MCF 10A (cell line): ENCODE results near the gene RGS2. TPM values are rescaled to one million over a fixed set of nuclear protein-coding genes. Genes with fewer than 3 reads are reported as not detected.

Source experiments
- BruUV-seq: library from RNA; stranded (reverse); fragments of 400-500 nt; replicated peaks from 2 replicates; lab custom pipeline; 2021; lab: Mats Ljungman, UMichigan
- CTCF ChIA-PET: fragments of 300-600 bp; sonication (Branson Sonifier 250); formaldehyde crosslinking; extraction: SDS; loops from one replicate; lab custom pipeline; 2021; ENCODE audit warnings: antibody characterized with exemption, inconsistent platforms; lab: Yijun Ruan, JAX
- POLR2A ChIA-PET: fragments of 300-600, 350-650 bp; sonication (Branson Sonifier 250); formaldehyde crosslinking; extraction: SDS; loops from one replicate; lab custom pipeline; 2020; ENCODE audit warnings: antibody characterized with exemption, inconsistent platforms; lab: Yijun Ruan, JAX
- DNase-seq: peaks from one replicate; pipeline ENCODE4 v3.0.0-alpha.2; 2018; ENCODE audit not compliant: unreplicated experiment
- H3K27ac Mint-ChIP-seq: one replicate; pipeline ENCODE4 v1.8.0; 2022; ENCODE audit warnings: mild to moderate bottlenecking, low read depth, mixed read lengths; ENCODE audit not compliant: unreplicated experiment
- H3K27me3 Mint-ChIP-seq: one replicate; pipeline ENCODE4 v1.8.0; 2022; ENCODE audit warnings: mixed read lengths; ENCODE audit not compliant: insufficient read depth, unreplicated experiment
- H3K36me3 Mint-ChIP-seq: one replicate; pipeline ENCODE4 v1.8.0; 2022; ENCODE audit warnings: mild to moderate bottlenecking, moderate library complexity, mixed read lengths; ENCODE audit not compliant: insufficient read depth, unreplicated experiment
- H3K4me1 Mint-ChIP-seq: one replicate; pipeline ENCODE4 v1.8.0; 2022; ENCODE audit warnings: mixed read lengths; ENCODE audit not compliant: insufficient read depth, unreplicated experiment
- H3K4me3 Mint-ChIP-seq: one replicate; pipeline ENCODE4 v1.8.0; 2022; ENCODE audit warnings: mild to moderate bottlenecking, moderate library complexity, mixed read lengths; ENCODE audit not compliant: unreplicated experiment
- H3K9me3 Mint-ChIP-seq: one replicate; pipeline ENCODE4 v1.8.0; 2022; ENCODE audit warnings: mixed read lengths; ENCODE audit not compliant: unreplicated experiment
- CTCF ChIP-seq: fragments of 200-600 bp; IDR thresholded peaks from one replicate; pipeline ENCODE4 v1.8.0; 2022; ENCODE audit warnings: antibody characterized with exemption, mild to moderate bottlenecking; ENCODE audit not compliant: unreplicated experiment
- intact Hi-C: fragments of 100-400 bp; cut with micrococcal nuclease; formaldehyde crosslinking; loops from 2 replicates; pipeline ENCODE4 v1.14.1; 2022
- total RNA-seq: library from RNA; stranded (reverse); gene quantifications from 2 replicates; pipeline ENCODE4 v1.2.3, GENCODE V29; 2022

The RGS2 gene
- total RNA-seq, 1 experiment from 2014 or later = 42.6 TPM

GRCh38 chr1:192805832-192806323, 3.0 kb upstream of the RGS2 start:
- peak; percentile 97 for DNase-seq
- no peaks in the 10 kb centered on the region for H3K27me3 Mint-ChIP-seq
- H3K4me1 Mint-ChIP-seq = peaks cover 17% of the 10 kb centered on the region
- H3K4me3 Mint-ChIP-seq = no peak overlapping the region
- POLR2A ChIA-PET = interaction anchor here (0.7 to 13.7 kb wide), 14 partner anchors 9 to 332 kb away, joined by 3 to 421 read pairs (median 7); partner anchors contain the start of genes RO60 and UCHL5
- TF ChIP-seq CTCF = peak; percentile 82
- H3K9me3 Mint-ChIP-seq = no peaks in the 10 kb centered on the region
- no peak overlapping the region for H3K27ac Mint-ChIP-seq
- CTCF ChIA-PET = interaction anchor here (0.6 to 15.6 kb wide), 50 partner anchors 9 to 330 kb away, joined by 3 to 226 read pairs (median 6); partner anchors contain the start of genes RO60 and UCHL5
- H3K36me3 Mint-ChIP-seq = peaks cover 24% of the 10 kb centered on the region
- intact Hi-C loops = loop anchor here (1.0 kb wide), 3 partner anchors 213 to 332 kb away; partner anchors contain the start of gene CDC73
- no TSS peak for BruUV-seq

- peak; percentile 72 for DNase-seq
- peak overlapping the region; percentile 90 for H3K27ac Mint-ChIP-seq
- CTCF ChIA-PET = interaction anchor here (0.6 to 15.6 kb wide), 61 partner anchors 9 to 511 kb away, joined by 3 to 226 read pairs (median 4); partner anchors contain the start of genes RO60 and UCHL5
- POLR2A ChIA-PET = interaction anchor here (0.6 to 13.7 kb wide), 35 partner anchors 14 to 1511 kb away, joined by 3 to 421 read pairs (median 5); partner anchors contain the start of genes CDC73, GLRX2, RO60 and UCHL5
- no TSS peak for BruUV-seq
- H3K4me3 Mint-ChIP-seq = peak overlapping the region; percentile 97
- H3K4me1 Mint-ChIP-seq = peaks cover 23% of the 10 kb centered on the region
- peak; percentile 11 for TF ChIP-seq CTCF
- H3K27me3 Mint-ChIP-seq = no peaks in the 10 kb centered on the region
- peaks cover 40% of the 10 kb centered on the region for H3K36me3 Mint-ChIP-seq
- no peaks in the 10 kb centered on the region for H3K9me3 Mint-ChIP-seq
- intact Hi-C loops = loop anchor here (1.0 kb wide), 1 partner anchor 252 kb away; the partner anchor contains the start of genes RO60 and UCHL5
Measured at GRCh38 chr1:192807211-192808162, 1.4 kb upstream of the RGS2 start.

GRCh38 chr1:192808163-192808517, 699 bp upstream of the RGS2 start:
- ChIA-PET POLR2A (interaction anchor here (0.6 to 13.7 kb wide), 38 partner anchors 9 to 1512 kb away, joined by 3 to 421 read pairs (median 5); partner anchors contain the start of genes CDC73, GLRX2, RO60 and UCHL5), CTCF (interaction anchor here (0.6 to 15.6 kb wide), 26 partner anchors 10 to 333 kb away, joined by 3 to 226 read pairs (median 6); partner anchors contain the start of genes RO60 and UCHL5)
- DNase-seq = no peak
- TSS peak; percentile 75 for BruUV-seq
- no peaks in the 10 kb centered on the region for H3K9me3 Mint-ChIP-seq
- H3K4me3 Mint-ChIP-seq = peak overlapping the region; percentile 97
- no peak for TF ChIP-seq CTCF
- peaks cover 47% of the 10 kb centered on the region for H3K36me3 Mint-ChIP-seq
- H3K4me1 Mint-ChIP-seq = peaks cover 23% of the 10 kb centered on the region
- intact Hi-C loops = loop anchor here (1.0 kb wide), 1 partner anchor 251 kb away; the partner anchor contains the start of genes RO60 and UCHL5
- no peaks in the 10 kb centered on the region for H3K27me3 Mint-ChIP-seq
- peak overlapping the region; percentile 90 for H3K27ac Mint-ChIP-seq
